H7 (cell line): ENCODE measurements around the gene ACAD9. TPM values are rescaled to one million over a fixed set of nuclear protein-coding genes. Genes with fewer than 3 reads are reported as not detected.
A peak's percentile ranks its signal among the peaks of the same experiment; 100 is the strongest.
"Not testable (repeated sequence)": the region's sequence is repeated elsewhere in the genome, so short reads cannot be mapped to it uniquely, and the experiment has no call there.

ENCODE experiments used
- DNase-seq: peaks from one replicate; pipeline ENCODE4 v3.0.0; 2012
- H3K27me3 ChIP-seq: 2 replicates; pipeline ENCODE4 v1.6.0; 2011; ENCODE audit warnings: mild to moderate bottlenecking, low read length; ENCODE audit not compliant: control insufficient read depth, insufficient read depth
- H3K36me3 ChIP-seq: replicated peaks from 2 replicates; pipeline ENCODE4 v1.5.1; 2011; ENCODE audit warnings: low read length; ENCODE audit not compliant: control insufficient read depth, insufficient read depth
- H3K4me3 ChIP-seq: 2 replicates; pipeline ENCODE4 v1.5.1; 2011; ENCODE audit warnings: low read depth, mild to moderate bottlenecking, control low read depth, low read length, moderate library complexity; ENCODE audit not compliant: insufficient read depth
- total RNA-seq: library from RNA; depleted of rRNA; stranded (reverse); fragments of >200 nt; shearing (Covaris generic); gene quantifications from 2 replicates; pipeline ENCODE4 v1.2.3, GENCODE V29; 2014

Gene ACAD9
- total RNA-seq, 1 experiment from 2014 or later, result 20.1 TPM

DNA sequence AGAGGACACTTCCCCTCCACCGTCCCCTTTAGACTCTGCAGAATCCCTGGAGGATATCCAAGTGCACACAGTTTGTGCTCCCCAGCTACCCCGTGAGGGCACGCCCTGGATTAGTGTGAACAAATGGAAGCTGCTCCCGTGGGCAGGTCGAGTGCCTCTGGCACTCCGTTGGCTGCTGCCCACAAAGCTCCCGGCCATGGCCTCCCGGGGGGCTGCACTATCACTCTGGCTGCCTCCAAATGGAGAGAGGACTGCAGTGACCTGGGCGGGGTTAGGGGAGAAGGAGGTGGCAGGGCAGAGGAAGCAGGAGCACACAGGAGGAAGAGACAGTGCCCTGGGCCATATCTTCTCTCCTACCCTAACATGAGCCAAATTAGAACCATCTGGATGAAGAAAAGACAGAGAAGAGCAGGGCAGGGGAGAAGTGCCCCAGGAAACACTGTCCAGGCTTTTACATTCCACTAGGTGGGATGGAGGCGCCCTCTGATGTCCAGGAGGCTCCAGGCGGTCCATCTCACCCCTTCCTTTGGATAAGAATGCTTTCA is 29.4 kb upstream of the ACAD9 start:
- Histone ChIP-seq H3K36me3 (no peaks in the 10 kb centered on the region), H3K27me3 (no peaks in the 10 kb centered on the region), H3K4me3 (no peak overlapping the region)
- DNase-seq, result peak; percentile 69

DNA sequence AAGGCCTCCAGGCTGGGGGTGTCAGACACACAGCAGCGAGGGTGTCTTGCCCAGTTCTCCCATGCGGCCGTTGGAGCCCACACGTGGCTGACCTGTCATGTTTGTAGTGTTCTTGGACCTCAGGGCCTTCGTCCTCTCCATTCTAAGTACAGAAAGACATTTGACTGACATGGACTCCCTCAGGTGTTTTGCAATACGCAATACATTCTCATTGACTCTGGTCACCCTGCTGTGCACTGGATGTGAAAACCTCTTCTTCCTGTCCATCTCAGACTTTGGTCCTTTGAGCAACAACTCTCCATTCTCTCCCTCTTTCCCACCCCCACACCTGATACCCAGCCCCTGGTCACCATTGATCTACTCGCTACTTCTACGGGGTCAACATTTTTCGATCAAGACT is 28.9 kb upstream of the ACAD9 start:
- no peaks in the 10 kb centered on the region for H3K27me3 ChIP-seq
- H3K36me3 ChIP-seq, result no peaks in the 10 kb centered on the region
- no peak overlapping the region for H3K4me3 ChIP-seq
- DNase-seq, result no peak

DNA sequence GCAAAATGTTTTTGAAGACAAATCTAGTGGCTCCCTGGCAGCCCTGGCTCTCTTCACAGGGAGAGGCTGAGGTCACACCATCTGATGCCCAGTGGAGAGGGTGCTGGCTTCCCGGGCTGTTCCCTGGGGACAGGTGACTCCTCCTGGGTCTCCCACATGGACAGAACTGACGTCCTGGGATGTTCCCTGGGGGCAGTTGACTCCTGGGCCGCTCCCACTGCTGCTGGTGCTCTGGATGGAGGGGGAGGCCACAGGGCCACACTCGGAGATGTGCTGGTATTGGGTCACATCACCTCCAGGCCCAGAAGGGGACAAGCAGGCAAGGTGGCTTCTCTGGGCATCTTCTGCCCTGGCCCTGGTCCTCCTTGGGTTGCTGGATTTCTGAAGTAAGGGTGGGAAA is 27.8 kb upstream of the ACAD9 start:
- H3K36me3 ChIP-seq, result no peaks in the 10 kb centered on the region
- no peaks in the 10 kb centered on the region for H3K27me3 ChIP-seq
- no peak for DNase-seq
- no peak overlapping the region for H3K4me3 ChIP-seq

DNA sequence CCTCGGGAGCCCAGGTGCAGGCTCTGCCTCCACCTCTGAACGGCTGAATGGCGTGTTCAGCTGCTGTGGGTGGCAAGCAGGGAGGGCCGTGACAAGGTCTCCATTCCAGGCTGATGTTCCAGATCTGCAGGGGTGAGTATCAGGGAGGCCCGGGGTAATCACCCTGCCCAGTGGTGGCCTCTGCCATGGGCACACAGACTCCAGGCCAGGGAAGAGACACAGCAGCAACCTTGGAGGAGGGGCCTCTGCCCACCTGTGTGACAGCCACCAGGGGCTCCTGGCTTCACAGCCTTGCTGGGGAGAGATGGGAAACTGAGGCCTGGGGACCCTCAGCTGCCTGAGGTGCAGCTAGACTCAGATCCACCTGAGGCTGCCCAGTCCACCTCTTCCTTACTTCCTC is 25.6 kb upstream of the ACAD9 start:
- no peaks in the 10 kb centered on the region for H3K27me3 ChIP-seq
- DNase-seq, result no peak
- H3K36me3 ChIP-seq, result no peaks in the 10 kb centered on the region
- H3K4me3 ChIP-seq, result no peak overlapping the region

DNA sequence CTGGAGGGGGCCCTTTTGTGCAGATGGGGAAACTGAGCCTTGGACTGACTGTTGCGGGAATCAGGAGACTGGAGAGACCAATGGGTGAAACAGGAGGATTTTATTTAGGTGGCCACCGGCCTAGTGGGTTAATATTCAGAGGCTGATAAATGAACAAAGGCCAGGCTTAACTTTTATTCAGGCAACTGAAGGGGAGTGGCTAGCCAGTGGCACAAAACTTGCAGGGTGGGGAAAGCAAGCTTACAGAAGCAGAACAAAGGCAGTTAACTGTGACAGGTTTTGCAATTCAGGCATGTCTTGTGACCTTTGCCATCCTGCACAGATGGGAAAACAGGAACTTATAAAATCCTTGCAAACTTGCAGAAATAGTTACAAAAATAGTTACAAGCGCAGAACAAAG is 24.9 kb upstream of the ACAD9 start:
- no peaks in the 10 kb centered on the region for H3K36me3 ChIP-seq
- no peaks in the 10 kb centered on the region for H3K27me3 ChIP-seq
- H3K4me3 ChIP-seq, result no peak overlapping the region
- DNase-seq, result no peak

DNA sequence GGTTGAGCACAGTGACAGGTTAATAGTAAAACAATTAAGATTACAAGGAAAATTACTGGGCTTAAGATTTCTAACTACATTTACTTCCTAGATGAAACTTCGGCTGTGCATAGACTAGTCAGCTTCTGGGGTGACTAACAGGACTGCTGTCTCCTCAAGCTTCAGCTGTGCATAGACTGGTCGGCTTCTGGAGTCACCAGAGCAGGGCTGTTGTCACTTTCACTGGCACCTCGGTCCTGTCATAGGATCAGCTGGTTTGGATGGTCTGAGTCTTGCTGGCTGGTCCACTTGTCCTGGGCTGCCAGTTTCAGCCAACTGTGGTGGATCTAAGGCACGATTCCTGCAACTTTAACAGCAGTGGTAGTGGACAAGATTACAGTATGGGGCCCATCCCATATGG is 23.9 kb upstream of the ACAD9 start:
- Histone ChIP-seq H3K4me3 (no peak overlapping the region), H3K36me3 (no peaks in the 10 kb centered on the region), H3K27me3 (no peaks in the 10 kb centered on the region)
- no peak for DNase-seq

DNA sequence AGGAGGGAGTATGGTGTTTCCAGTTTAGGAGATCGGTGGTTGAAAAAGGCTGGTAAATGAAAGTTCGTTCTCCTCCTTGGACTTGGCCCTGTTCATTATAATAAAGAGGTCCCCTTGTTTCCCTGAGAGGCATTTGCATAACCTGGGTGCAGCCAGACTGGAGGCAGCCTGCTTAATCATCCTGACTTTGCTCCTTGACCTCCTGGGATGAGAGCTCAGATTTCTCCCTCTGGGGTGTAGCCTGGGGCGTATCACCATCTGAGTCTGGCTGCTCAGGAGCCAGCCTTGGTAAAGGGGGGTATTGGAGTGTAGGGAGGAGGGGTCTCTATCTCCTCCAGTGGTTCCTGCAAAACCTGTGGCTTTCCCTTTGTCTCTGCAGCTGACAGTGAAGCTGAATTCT is 21.3 kb upstream of the ACAD9 start:
- no peak for DNase-seq
- no peaks in the 10 kb centered on the region for H3K27me3 ChIP-seq
- H3K4me3 ChIP-seq, result no peak overlapping the region
- no peaks in the 10 kb centered on the region for H3K36me3 ChIP-seq

DNA sequence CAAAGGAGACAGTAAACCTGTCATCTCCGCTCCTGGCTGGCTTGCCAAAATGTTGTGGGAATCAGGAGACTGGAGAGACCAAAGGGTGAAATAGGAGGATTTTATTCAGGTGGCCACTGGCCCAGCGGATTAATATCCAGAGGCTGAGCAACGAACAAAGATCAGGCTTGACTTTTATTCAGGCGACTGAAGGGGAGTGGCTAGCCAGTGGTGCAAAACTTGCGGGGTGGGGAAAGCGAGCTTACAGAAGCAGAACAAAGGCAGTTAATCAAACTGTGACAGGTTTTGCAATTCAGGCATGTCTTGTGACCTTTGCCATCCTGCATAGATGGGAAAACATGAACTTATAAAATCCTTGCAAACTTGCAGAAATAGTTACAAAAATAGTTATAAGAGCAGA is 19.8 kb upstream of the ACAD9 start:
- DNase-seq, result no peak
- no peaks in the 10 kb centered on the region for H3K27me3 ChIP-seq

DNA sequence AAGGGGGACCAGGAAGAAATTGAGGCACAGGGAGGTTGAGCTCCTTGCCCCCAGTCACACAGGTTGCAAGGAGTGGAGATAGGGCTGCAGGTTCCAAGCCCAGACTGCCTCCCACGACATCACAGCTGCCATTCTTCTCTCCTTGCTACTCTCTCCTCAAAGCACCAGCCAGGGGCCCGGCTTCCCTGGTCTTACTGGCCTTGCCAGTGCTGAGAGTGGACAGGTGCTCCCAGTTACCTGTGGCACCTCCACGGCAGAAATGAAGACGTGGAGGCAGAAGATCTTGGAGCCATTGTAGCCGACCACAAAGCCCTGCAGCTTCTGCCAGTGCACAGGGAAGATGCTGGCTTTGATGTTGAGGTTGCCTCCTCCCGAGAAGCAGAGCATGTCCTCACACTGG is 17.9 kb upstream of the ACAD9 start:
- Histone ChIP-seq H3K36me3 (no peaks in the 10 kb centered on the region), H3K4me3 (no peak overlapping the region), H3K27me3 (no peaks in the 10 kb centered on the region)
- DNase-seq, result no peak

More for the DNA sequence above, 19.8 kb upstream of the ACAD9 start:
- Histone ChIP-seq H3K4me3 (no peak overlapping the region), H3K36me3 (no peaks in the 10 kb centered on the region)

DNA sequence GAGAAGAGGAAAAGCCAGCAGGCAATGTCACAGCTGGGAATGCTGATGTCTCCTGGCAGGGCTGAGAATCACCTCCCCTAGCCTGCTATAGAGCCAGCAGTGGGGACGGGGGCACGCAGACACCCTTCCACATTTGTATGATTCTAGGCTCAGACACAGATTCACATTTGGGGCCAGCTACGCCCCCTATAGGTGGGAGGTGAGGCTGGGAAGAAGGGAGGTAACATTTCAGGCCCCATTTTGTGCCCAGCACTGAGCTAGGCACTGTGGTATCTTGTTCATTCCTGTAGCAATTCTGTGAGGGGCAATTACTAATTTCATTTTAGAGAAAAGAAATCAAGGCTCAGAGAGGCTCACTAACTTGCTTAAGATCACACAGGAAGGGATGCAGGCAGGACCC is 15.9 kb upstream of the ACAD9 start:
- no peak for DNase-seq
- H3K27me3 ChIP-seq, result no peaks in the 10 kb centered on the region
- H3K4me3 ChIP-seq, result no peak overlapping the region
- no peaks in the 10 kb centered on the region for H3K36me3 ChIP-seq

DNA sequence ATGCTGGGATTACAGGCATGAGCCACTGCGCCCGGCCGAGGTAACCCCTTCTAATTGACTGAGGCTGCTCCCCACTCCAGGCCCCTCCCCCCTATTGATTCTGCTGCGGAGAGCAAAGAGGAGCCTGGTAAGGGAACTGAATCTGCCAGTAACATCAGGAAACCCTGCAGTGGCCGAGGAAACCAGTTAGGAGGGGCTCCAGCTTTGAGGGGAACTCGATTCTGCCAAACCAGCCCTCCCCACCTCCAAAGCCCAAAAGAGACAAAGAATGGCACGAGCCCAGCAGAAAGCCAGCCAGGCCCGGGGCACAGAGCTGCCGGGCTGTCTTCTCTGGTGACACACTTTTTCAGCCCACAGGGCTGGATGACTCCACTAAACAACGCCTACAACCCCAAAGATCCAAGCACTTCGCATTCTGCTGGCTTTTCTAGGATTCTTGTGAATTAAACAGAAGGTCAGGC is 15.0 kb upstream of the ACAD9 start:
- Histone ChIP-seq H3K27me3 (no peaks in the 10 kb centered on the region), H3K36me3 (no peaks in the 10 kb centered on the region), H3K4me3 (no peak overlapping the region)
- DNase-seq, result no peak

DNA sequence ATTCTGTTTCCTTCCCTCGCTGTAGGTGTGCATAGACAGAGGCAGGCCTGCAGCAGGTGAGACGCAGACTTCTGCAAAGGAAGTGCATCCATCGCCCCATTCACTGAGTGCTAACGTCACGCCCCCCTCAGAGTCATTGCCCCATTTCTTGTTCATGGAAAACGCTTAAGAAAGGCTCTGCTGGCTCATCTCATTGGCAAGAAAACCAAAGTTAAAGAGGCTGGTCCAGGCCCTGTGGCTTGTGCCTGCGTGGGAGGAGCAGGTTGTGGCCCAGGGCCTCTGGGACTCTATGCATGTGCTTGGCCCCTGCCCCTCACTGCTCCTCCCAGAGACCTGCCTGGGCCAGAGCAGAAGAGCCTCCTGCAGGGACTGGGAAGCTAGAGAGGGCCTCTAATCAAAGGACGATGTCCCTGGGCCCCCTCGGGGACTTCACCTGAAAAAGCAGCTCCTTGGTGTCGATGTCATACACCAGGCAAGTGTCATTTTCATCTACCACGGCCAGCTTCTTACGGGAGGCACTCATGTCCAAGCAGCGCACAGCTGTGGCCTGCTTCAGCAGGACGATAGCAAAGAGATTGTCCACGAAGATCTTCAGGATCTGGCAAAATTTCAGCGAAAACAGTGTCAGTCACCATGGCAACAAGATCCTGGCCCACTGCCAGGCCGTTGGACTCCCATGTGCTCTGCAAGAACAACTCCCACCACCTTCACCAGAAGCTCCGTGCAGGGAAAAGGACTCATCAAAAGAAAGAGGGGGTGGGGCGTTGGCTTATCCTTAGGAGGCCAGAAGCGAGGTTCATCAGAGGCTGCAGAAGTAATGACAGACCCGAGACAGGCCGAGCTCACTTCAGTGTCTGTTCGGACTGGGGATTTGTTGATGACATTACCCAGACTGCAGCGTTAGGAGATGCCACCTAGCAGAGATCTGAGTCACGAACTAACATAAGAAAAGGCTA is 14.3 kb upstream of the ACAD9 start:
- not testable (repeated sequence) for H3K36me3 ChIP-seq, DNase-seq, H3K4me3 ChIP-seq, H3K27me3 ChIP-seq

DNA sequence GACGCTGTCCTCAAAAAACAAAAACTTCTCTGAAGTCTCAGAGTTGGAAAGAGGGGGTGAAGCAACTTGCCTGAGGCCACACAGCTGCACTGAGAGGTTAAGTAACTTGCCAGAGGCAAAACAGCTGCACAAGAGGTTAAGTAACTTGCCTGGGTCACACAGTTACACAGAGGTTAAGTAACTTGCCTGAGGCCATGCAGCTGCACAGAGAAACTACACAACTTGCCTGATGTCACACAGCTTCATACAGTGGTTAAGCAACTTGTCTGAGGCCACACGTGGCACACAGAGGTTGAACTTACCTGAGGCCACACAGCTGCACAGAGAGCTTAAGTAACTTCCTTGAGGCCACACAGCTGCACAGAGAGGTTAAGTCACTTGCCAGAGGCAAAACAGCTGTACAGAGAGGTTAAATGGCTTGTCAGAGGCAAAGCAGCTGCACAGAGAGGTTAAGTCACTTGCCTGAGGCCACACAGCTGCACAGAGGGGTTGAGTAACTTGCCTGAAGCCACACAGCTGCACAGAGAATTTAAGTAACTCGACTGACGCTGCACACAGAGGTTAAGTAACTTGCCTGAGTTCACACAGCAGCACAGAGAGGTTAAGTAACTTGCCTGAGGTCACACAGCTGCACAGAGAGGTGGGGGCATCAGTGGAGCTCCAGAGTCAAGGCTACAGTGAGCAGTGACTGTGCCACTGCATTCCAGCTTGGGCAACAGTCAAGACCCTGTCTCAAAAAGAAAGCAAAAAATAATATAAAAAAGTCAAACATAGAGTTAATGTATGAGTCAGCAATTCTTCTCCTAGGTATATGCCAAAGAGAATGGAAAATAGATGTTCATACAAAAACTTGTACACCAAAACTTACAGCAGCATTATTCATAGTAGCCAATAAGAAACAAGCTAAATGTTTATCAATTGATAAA is 12.0 kb upstream of the ACAD9 start:
- no peaks in the 10 kb centered on the region for H3K27me3 ChIP-seq
- H3K4me3 ChIP-seq, result no peak overlapping the region
- DNase-seq, result no peak
- no peaks in the 10 kb centered on the region for H3K36me3 ChIP-seq

DNA sequence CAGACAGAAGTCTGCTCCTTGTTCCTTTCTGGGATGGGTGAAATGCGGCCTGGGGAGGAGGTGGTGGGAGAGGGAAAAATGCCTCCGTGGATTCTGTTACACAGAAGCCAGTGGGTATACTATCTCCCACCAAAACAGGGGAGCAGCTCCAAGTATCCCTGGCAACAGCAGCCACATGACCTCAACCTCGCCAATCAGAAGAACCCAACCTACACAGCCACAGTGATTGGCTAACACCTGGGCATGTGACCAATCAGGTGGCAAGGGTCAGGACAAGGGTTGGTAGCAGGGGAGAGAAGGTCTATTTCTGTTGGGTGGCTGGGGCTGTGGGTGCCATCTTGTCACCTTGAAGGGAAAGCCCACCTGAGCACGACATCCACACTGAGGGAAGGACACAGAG is 9.1 kb upstream of the ACAD9 start:
- no peak overlapping the region for H3K4me3 ChIP-seq
- no peaks in the 10 kb centered on the region for H3K36me3 ChIP-seq
- H3K27me3 ChIP-seq, result no peaks in the 10 kb centered on the region

More for the DNA sequence above, 9.1 kb upstream of the ACAD9 start:
- no peak for DNase-seq
